SK-N-SH (cell line): ENCODE results near the gene GTF3C1. TPM values are rescaled to one million over a fixed set of nuclear protein-coding genes. Genes with fewer than 3 reads are reported as not detected.
A peak's percentile ranks its signal among the peaks of the same experiment; 100 is the strongest.

Experiments
- CTCF ChIA-PET: fragments of 300-600, 350-600 bp; formaldehyde crosslinking; extraction: SDS; loops from one replicate; lab custom pipeline; 2021; lab: Yijun Ruan, JAX
- POLR2A ChIA-PET: fragments of 350-600 bp; sonication (Branson Sonifier 250); formaldehyde crosslinking; extraction: SDS; loops from one replicate; lab custom pipeline; 2020; ENCODE audit warnings: antibody characterized with exemption, inconsistent platforms; lab: Yijun Ruan, JAX
- DNase-seq: peaks from one replicate; pipeline ENCODE4 v3.0.0; 2012
- H2AFZ ChIP-seq: fragments of 200-600 bp; sonication (generic); 2 replicates; pipeline ENCODE4 v1.8.1; 2016; ENCODE audit warnings: antibody characterized with exemption, mild to moderate bottlenecking, low read depth
- H3F3A ChIP-seq: fragments of 200-600 bp; sonication (generic); replicated peaks from 2 replicates; pipeline ENCODE3; 2016; ENCODE audit warnings: antibody characterized with exemption, mild to moderate bottlenecking; ENCODE audit not compliant: insufficient read depth
- H3K27ac ChIP-seq, 2 experiments: fragments of 200-500 bp in 1 of 2; fragments of 200-600 bp in 1 of 2; sonication (Bioruptor generic) in 1 of 2; sonication (generic), shearing (Covaris generic) in 1 of 2; 2 replicates each; pipeline versions ENCODE4 v1.5.1 to v1.6.1; 2014 to 2016; ENCODE audit warnings: low read depth in 2 of 2, inconsistent platforms in 1 of 2, low read length in 1 of 2, mild to moderate bottlenecking in 1 of 2, mixed read lengths in 1 of 2
- H3K27me3 ChIP-seq: fragments of 200-600 bp; sonication (generic), shearing (Covaris generic); 2 replicates; pipeline ENCODE4 v1.6.1; 2016; ENCODE audit warnings: mixed run types; ENCODE audit not compliant: insufficient read depth
- H3K36me3 ChIP-seq, 2 experiments: fragments of 200-500 bp in 1 of 2; fragments of 200-600 bp in 1 of 2; sonication (Bioruptor generic) in 1 of 2; sonication (generic) in 1 of 2; replicated peaks in 1 of 2; 2 replicates each; pipeline versions ENCODE3 to v1.5.1; 2014 to 2016; ENCODE audit warnings: low read length in 1 of 2, mild to moderate bottlenecking in 1 of 2; ENCODE audit not compliant: insufficient read depth in 2 of 2, control insufficient read depth in 1 of 2
- H3K4me1 ChIP-seq, 2 experiments: fragments of 200-500 bp in 1 of 2; fragments of 200-600 bp in 1 of 2; sonication (Bioruptor generic) in 1 of 2; sonication (generic), shearing (Covaris generic) in 1 of 2; 2 replicates each; pipeline versions ENCODE4 v1.5.1 to v1.6.1; 2014 to 2016; ENCODE audit warnings: low read depth in 1 of 2, low read length in 1 of 2, mixed run types in 1 of 2; ENCODE audit not compliant: insufficient read depth in 2 of 2, control insufficient read depth in 1 of 2
- H3K4me2 ChIP-seq: fragments of 200-600 bp; sonication (generic), shearing (Covaris generic); 2 replicates; pipeline ENCODE4 v1.6.1; 2017; ENCODE audit warnings: mixed run types
- H3K4me3 ChIP-seq, 2 experiments: fragments of 200-500 bp in 1 of 2; fragments of 200-600 bp in 1 of 2; sonication (Bioruptor generic) in 1 of 2; sonication (generic), shearing (Covaris generic) in 1 of 2; 2 replicates each; pipeline versions ENCODE4 v1.5.1 to v1.8.1; 2014 to 2016; ENCODE audit warnings: low read depth in 2 of 2, inconsistent platforms in 1 of 2, low read length in 1 of 2, mild to moderate bottlenecking in 1 of 2, mixed read lengths in 1 of 2, moderate library complexity in 1 of 2
- H3K79me2 ChIP-seq: fragments of 200-600 bp; sonication (generic); 2 replicates; pipeline ENCODE4 v1.8.1; 2017; ENCODE audit warnings: mild to moderate bottlenecking; ENCODE audit not compliant: insufficient read depth
- H3K9ac ChIP-seq: fragments of 200-600 bp; sonication (generic); 2 replicates; pipeline ENCODE4 v1.6.1; 2017; ENCODE audit warnings: mixed run types
- H3K9me2 ChIP-seq: fragments of 200-600 bp; sonication (generic); 2 replicates; pipeline ENCODE4 v1.6.1; 2017; ENCODE audit warnings: mixed run types
- H3K9me3 ChIP-seq: fragments of 200-600 bp; sonication (generic); 2 replicates; pipeline ENCODE4 v1.6.1; 2017; ENCODE audit warnings: mixed run types, mild to moderate bottlenecking, moderate library complexity
- H4K20me1 ChIP-seq: fragments of 200-600 bp; sonication (generic); 2 replicates; pipeline ENCODE4 v1.6.1; 2017; ENCODE audit warnings: mild to moderate bottlenecking, mixed run types; ENCODE audit not compliant: insufficient read depth
- CHD2 ChIP-seq: fragments of 150-350 bp; IDR thresholded peaks from 2 replicates; pipeline ENCODE4 v1.6.1; 2018; ENCODE audit warnings: low read length; ENCODE audit not compliant: partially characterized antibody
- ELF1 ChIP-seq: IDR thresholded peaks from 2 replicates; pipeline ENCODE4 v1.4.0; 2012
- FOSL2 ChIP-seq: IDR thresholded peaks from 2 replicates; pipeline ENCODE4 v1.4.0; 2012; ENCODE audit warnings: low read depth, mild to moderate bottlenecking, moderate library complexity, borderline replicate concordance
- GABPA ChIP-seq: IDR thresholded peaks from 2 replicates; pipeline ENCODE4 v1.4.0; 2012; ENCODE audit warnings: low read depth, mild to moderate bottlenecking
- MXI1 ChIP-seq: IDR thresholded peaks from 2 replicates; pipeline ENCODE4 v1.6.1; 2012; ENCODE audit warnings: mild to moderate bottlenecking, low read depth, low read length, improper control_type of control experiment
- NFIC ChIP-seq: IDR thresholded peaks from 2 replicates; pipeline ENCODE4 v1.4.0; 2012; ENCODE audit warnings: borderline replicate concordance
- NRF1 ChIP-seq: IDR thresholded peaks from 2 replicates; pipeline ENCODE4 v1.6.1; 2012; ENCODE audit warnings: low read depth, mild to moderate bottlenecking, low read length
- POLR2AphosphoS5 ChIP-seq: IDR thresholded peaks from 2 replicates; pipeline ENCODE4 v1.6.1; 2012; ENCODE audit warnings: low read depth, low read length
- SIN3A ChIP-seq: IDR thresholded peaks from 2 replicates; pipeline ENCODE4 v1.6.1; 2012; ENCODE audit warnings: low read depth, mild to moderate bottlenecking, low read length, moderate library complexity, borderline replicate concordance
- TAF1 ChIP-seq: IDR thresholded peaks from 2 replicates; pipeline ENCODE4 v1.6.1; 2012; ENCODE audit warnings: low read depth, mild to moderate bottlenecking, low read length, moderate library complexity, borderline replicate concordance
- YY1 ChIP-seq: IDR thresholded peaks from 2 replicates; pipeline ENCODE4 v1.4.0; 2012; ENCODE audit warnings: low read depth, mild to moderate bottlenecking
- WGBS: methylation state at CpG from one replicate; pipeline ENCODE4 v1.1.6; 2017; ENCODE audit warnings: low lambda C conversion rate; 5-methylcytosine and 5-hydroxymethylcytosine counted together
- polyA plus RNA-seq, 3 experiments: library from polyadenylated mRNA; depleted of rRNA; stranded (reverse); fragments of >200 nt; gene quantifications; 2 replicates each; pipeline ENCODE4 v1.2.3, GENCODE V29; 2012
- TF ChIP-seq, protein P1 (sequence below): fragments of 150-350 bp; IDR thresholded peaks from 2 replicates; pipeline ENCODE4 v1.6.1; 2016; ENCODE audit warnings: mild to moderate bottlenecking, low read depth, low read length
- TF ChIP-seq, protein P2 (sequence below): IDR thresholded peaks from 2 replicates; pipeline ENCODE4; 2012
- TF ChIP-seq, protein P3 (sequence below): IDR thresholded peaks from 2 replicates; pipeline ENCODE4 v1.4.0; 2012; ENCODE audit warnings: low read depth

The GTF3C1 gene, protein sequence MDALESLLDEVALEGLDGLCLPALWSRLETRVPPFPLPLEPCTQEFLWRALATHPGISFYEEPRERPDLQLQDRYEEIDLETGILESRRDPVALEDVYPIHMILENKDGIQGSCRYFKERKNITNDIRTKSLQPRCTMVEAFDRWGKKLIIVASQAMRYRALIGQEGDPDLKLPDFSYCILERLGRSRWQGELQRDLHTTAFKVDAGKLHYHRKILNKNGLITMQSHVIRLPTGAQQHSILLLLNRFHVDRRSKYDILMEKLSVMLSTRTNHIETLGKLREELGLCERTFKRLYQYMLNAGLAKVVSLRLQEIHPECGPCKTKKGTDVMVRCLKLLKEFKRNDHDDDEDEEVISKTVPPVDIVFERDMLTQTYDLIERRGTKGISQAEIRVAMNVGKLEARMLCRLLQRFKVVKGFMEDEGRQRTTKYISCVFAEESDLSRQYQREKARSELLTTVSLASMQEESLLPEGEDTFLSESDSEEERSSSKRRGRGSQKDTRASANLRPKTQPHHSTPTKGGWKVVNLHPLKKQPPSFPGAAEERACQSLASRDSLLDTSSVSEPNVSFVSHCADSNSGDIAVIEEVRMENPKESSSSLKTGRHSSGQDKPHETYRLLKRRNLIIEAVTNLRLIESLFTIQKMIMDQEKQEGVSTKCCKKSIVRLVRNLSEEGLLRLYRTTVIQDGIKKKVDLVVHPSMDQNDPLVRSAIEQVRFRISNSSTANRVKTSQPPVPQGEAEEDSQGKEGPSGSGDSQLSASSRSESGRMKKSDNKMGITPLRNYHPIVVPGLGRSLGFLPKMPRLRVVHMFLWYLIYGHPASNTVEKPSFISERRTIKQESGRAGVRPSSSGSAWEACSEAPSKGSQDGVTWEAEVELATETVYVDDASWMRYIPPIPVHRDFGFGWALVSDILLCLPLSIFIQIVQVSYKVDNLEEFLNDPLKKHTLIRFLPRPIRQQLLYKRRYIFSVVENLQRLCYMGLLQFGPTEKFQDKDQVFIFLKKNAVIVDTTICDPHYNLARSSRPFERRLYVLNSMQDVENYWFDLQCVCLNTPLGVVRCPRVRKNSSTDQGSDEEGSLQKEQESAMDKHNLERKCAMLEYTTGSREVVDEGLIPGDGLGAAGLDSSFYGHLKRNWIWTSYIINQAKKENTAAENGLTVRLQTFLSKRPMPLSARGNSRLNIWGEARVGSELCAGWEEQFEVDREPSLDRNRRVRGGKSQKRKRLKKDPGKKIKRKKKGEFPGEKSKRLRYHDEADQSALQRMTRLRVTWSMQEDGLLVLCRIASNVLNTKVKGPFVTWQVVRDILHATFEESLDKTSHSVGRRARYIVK (N-terminal part only)
- polyA plus RNA-seq (2012; rRNA removed), result 30.1 and 47.2 TPM in 2 replicates
- 21.3 and 28.8 TPM in 2 replicates for polyA plus RNA-seq (2012; cell fraction: cytosol; rRNA removed)
- 84.5 and 107 TPM in 2 replicates for polyA plus RNA-seq (2012; cell fraction: nucleus; rRNA removed)

DNA sequence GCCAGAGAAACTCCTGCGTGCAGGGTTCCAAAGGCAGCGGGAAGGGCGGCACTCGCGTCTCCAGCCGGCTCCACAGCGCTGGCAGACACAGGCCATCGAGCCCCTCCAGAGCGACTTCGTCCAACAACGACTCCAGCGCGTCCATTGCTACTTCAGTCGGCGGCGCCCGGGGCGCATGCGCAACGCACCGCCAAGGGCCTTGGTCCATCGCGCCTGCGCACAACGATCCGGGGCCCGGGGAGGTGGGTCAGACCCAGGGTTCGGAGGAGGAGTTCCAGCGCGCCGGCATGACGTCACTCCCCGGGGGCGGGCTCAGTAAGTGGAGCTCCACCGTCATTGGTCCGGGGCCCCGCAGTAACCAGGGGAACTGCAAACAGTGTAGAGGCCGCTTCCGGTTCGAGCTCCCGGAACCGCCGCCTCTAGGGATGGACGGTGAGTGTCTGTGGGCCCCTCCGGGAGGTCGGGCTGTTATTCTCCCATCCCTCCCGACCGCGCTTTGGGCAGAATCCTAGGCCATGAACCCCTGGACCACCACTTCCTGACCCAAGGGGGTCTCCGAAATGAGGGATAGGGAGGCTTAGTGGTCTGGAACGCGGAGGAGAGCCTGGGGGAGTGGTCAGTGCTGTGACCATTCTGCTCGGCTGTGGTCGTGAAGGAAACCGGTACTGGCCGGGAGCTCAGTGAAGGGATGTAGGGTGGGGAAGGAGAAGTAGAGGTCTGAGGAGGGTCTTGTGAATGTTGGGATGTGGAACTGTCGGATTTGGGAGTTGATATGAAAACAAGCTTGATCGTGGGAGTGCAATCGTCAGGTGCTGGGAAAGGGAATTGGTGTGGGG lies at the start of gene GTF3C1, which contains the start of gene KATNIP:
Gene GTF3C1 (minus strand): TSS at position 168 of the 836 bp plus-strand sequence. CDS start 23 bp downstream, at position 145.
Gene KATNIP (plus strand): TSS at position 399 of the 836 bp plus-strand sequence. CDS start 27 bp downstream, at position 426.
- peak within 1 kb of the TSS; percentile 87 for H3K9ac ChIP-seq
- no peaks in the 10 kb centered on the region for H3K27me3 ChIP-seq
- H3K27ac ChIP-seq, result peak within 1 kb of the TSS; percentile 66 to 80
- no peaks in the 10 kb centered on the region for H3K9me2 ChIP-seq
- no peaks in the 10 kb centered on the region for H3F3A ChIP-seq
- H3K79me2 ChIP-seq, result peaks cover 84% of the 10 kb centered on the region
- ChIA-PET POLR2A (interaction anchor here (0.6 to 1.5 kb wide), 8 partner anchors 11 to 1264 kb away, joined by 3 to 6 read pairs (median 3); no protein-coding TSS in a partner anchor), CTCF (interaction anchor here (0.7 to 1.7 kb wide), 4 partner anchors 24 to 520 kb away, joined by 3 to 4 read pairs (median 3); no protein-coding TSS in a partner anchor)
- DNase-seq, result peak; percentile 100
- H3K9me3 ChIP-seq, result no peaks in the 10 kb centered on the region
- peaks cover 0 to 7% of the 10 kb centered on the region in 2 experiments for H3K36me3 ChIP-seq
- under 1% methylated on average over 26 of the region's 59 CpGs for WGBS
- peak within 1 kb of the TSS; percentile 75 to 99 for H3K4me3 ChIP-seq
- peak within 1 kb of the TSS; percentile 91 for H3K4me2 ChIP-seq
- peaks cover 39% of the 10 kb centered on the region for H4K20me1 ChIP-seq
- peaks cover 15 to 17% of the 10 kb centered on the region in 2 experiments; a peak in 2 of 4 replicates for H3K4me1 ChIP-seq
- peak within 1 kb of the TSS; percentile 71; the same call in 1 of the 2 replicates for H2AFZ ChIP-seq
- TF ChIP-seq POLR2AphosphoS5, result peak; percentile 89
- TF ChIP-seq MXI1, result peak; percentile 83
- no peak for TF ChIP-seq NFIC
- TF ChIP-seq, protein P1, sequence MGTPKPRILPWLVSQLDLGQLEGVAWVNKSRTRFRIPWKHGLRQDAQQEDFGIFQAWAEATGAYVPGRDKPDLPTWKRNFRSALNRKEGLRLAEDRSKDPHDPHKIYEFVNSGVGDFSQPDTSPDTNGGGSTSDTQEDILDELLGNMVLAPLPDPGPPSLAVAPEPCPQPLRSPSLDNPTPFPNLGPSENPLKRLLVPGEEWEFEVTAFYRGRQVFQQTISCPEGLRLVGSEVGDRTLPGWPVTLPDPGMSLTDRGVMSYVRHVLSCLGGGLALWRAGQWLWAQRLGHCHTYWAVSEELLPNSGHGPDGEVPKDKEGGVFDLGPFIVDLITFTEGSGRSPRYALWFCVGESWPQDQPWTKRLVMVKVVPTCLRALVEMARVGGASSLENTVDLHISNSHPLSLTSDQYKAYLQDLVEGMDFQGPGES, result peak; percentile 41; the same call in 1 of the 2 replicates
- TF ChIP-seq, protein P2, sequence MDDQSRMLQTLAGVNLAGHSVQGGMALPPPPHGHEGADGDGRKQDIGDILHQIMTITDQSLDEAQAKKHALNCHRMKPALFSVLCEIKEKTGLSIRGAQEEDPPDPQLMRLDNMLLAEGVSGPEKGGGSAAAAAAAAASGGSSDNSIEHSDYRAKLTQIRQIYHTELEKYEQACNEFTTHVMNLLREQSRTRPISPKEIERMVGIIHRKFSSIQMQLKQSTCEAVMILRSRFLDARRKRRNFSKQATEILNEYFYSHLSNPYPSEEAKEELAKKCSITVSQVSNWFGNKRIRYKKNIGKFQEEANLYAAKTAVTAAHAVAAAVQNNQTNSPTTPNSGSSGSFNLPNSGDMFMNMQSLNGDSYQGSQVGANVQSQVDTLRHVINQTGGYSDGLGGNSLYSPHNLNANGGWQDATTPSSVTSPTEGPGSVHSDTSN, result no peak
- TF ChIP-seq SIN3A, result peak; percentile 52; the same call in 1 of the 2 replicates
- TF ChIP-seq, protein P3, sequence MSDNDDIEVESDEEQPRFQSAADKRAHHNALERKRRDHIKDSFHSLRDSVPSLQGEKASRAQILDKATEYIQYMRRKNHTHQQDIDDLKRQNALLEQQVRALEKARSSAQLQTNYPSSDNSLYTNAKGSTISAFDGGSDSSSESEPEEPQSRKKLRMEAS, result peak; percentile 60
- no peak for TF ChIP-seq FOSL2
- TF ChIP-seq YY1, result peak; percentile 79
- TF ChIP-seq ELF1, result peak; percentile 87
- peak; percentile 97 for TF ChIP-seq NRF1
- peak; percentile 89 for TF ChIP-seq GABPA
- TF ChIP-seq CHD2, result peak; percentile 53
- peak; percentile 75 for TF ChIP-seq TAF1
